Midbrain (tissue), 1 donor: ENCODE data around the gene HECTD1.
"Not testable (repeated sequence)": the region's sequence is repeated elsewhere in the genome, so short reads cannot be mapped to it uniquely, and the experiment has no call there.

Source experiments
- DNase-seq: peaks from one replicate; lab custom pipeline; 2025; lab: John Stamatoyannopoulos, UW

The HECTD1 gene

DNA sequence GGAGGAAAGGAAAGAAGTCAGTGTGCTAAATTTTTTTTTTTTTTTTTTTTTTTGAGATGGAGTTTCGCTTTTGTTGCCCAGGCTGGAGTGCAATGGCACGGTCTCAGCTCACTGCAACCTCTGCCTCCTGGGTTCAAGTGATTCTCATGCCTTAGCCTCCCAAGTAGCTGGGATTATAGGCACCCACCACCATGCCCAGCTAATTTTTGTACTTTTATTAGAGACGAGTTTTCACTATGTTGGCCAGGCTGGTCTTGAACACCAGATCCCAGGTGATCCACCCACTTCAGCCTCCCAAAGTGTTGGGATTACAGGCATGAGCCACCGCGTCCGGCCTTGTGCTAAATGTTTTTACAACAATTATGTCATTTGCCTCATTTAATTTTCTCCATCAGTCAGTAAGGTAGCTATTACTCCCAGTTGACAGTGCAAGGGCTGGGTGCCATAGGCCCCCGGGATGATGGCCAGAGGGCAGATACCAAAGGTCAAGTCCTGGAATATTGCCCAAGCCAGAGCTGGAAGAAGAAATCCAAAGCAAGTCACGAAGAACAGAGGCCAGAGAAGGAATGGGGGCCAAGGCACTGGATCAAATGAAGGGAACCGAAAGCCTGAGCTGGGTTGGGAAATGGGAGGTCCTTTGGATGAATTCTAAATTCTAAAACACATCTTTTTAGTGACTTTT is 154.5 kb downstream of the HECTD1 start:
- not testable (repeated sequence) for DNase-seq

DNA sequence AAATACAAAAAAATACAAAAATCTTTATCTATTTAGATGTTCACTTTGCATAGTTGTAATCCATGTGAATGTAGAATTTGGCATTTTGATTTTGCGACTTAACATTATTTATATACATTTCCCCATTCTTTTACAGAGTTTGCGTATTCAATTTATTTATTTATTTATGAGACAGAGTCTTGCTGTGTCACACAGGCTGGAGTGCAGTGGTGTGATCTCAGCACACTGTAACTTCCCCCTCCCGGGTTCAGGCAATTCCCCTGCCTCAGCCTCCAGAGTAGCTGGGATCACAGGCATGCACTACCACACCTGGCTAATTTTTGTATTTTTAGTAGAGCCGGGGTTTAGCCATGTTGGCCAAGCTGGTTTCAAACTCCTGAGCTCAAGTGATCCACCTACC is 156.1 kb downstream of the HECTD1 start:
- no peak for DNase-seq

DNA sequence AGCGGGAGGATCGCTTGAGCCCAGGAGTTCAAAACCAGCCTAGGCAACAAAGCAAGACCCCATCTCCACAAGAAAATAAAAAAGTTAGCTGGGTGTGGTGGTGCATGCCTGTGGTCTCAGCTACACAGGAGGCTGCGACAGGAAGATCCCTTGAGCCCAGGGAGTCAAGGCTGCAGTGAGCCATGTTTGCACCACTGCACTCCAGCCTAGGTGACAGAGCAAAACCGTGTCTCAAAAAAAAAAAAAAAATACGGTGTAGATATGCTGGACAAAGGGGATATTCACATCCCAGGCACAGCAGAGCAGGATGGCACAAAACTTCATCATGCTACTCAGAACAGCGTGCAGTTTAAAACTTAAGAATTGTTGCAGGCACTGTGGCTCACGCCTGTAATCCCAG is 156.6 kb downstream of the HECTD1 start:
- no peak for DNase-seq
